ENCODE data around the gene LST1. TPM values are rescaled to one million over a fixed set of nuclear protein-coding genes. Genes with fewer than 3 reads are reported as not detected.

The LST1 gene
- total RNA-seq, 1 donor from 2014 or later: not detected

GRCh38 chr6:31614684-31615578 lies 28.9 kb downstream of the LST1 start, which contains the start of gene AIF1:
Gene AIF1 (plus strand): TSS chr6:31615234. CDS start chr6:31615330, 96 bp downstream.
- H3K4me2 ChIP-seq: no peak within 1 kb of the TSS
- no peak within 1 kb of the TSS for H2AFZ ChIP-seq (replicated peaks)
- TF ChIP-seq CTCF (IDR thresholded peaks at IDR 0.05): no peak
- TF ChIP-seq EZH2 (IDR thresholded peaks at IDR 0.05): no peak
- no peak for TF ChIP-seq EZH2phosphoT487 (IDR thresholded peaks at IDR 0.05)
- no peak within 1 kb of the TSS for H3K4me3 Mint-ChIP-seq
- no peaks in the 10 kb centered on the region for H4K20me1 ChIP-seq (ENCODE audit: low read depth)
- H3K9ac ChIP-seq: no peak within 1 kb of the TSS
- no peaks in the 10 kb centered on the region for H3K36me3 ChIP-seq
- H3K4me3 ChIP-seq: no peak within 1 kb of the TSS
- H3K27me3 ChIP-seq: no peaks in the 10 kb centered on the region
- no peak within 1 kb of the TSS for H3K27ac ChIP-seq
- no peak for DNase-seq (ENCODE audit: low spot score)
- H3K4me1 Mint-ChIP-seq: peaks cover 16% of the 10 kb centered on the region
- peaks cover 4% of the 10 kb centered on the region for H3K27me3 Mint-ChIP-seq (ENCODE audit: insufficient read depth, low read depth)
- peaks cover 6% of the 10 kb centered on the region for H3K79me2 ChIP-seq (ENCODE audit: low read depth)
- H3K4me1 ChIP-seq: no peaks in the 10 kb centered on the region
- no peaks in the 10 kb centered on the region for H3K9me3 Mint-ChIP-seq
- H3K9me3 ChIP-seq (ENCODE audit: low read depth): no peaks in the 10 kb centered on the region
- H3F3A ChIP-seq (ENCODE audit: low read depth): peaks cover 15% of the 10 kb centered on the region
- H3K36me3 Mint-ChIP-seq: no peaks in the 10 kb centered on the region
- H3K27ac Mint-ChIP-seq: peak within 1 kb of the TSS; percentile 67

DNA sequence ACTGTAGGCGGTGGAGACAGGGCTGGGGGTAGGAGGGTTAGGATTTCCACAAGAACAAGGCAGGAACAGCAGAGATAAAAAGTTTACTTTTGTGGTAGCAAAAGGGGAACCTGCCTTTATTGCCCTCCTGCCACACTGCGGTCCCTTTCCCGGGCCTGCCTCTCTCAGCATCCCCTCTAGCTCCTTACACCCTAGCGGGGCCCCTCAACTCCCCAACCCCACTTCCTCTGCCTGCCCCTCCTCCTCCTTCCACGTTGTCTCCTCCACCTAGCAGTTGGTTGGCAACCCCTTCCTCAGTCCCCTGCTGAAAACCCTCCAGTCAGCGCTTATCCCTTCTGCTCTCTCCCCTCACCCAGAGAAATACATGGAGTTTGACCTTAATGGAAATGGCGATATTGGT lies 29.7 kb downstream of the LST1 start:
- H3K27me3 ChIP-seq: no peaks in the 10 kb centered on the region
- no peak for DNase-seq (ENCODE audit: low spot score)
- Mint-ChIP-seq H3K27me3 (ENCODE audit: insufficient read depth, low read depth) (peaks cover 4% of the 10 kb centered on the region), H3K9me3 (no peaks in the 10 kb centered on the region), H3K36me3 (no peaks in the 10 kb centered on the region), H3K4me1 (peaks cover 16% of the 10 kb centered on the region), H3K4me3 (no peak overlapping the region), H3K27ac (no peak overlapping the region)
- peaks cover 20% of the 10 kb centered on the region for H3F3A ChIP-seq (ENCODE audit: low read depth)
- H2AFZ ChIP-seq (replicated peaks): no peak overlapping the region
- H3K36me3 ChIP-seq: no peaks in the 10 kb centered on the region
- H3K4me2 ChIP-seq: no peak overlapping the region
- no peaks in the 10 kb centered on the region for H4K20me1 ChIP-seq (ENCODE audit: low read depth)
- H3K9ac ChIP-seq: no peak overlapping the region
- TF ChIP-seq EZH2 (IDR thresholded peaks at IDR 0.05): no peak
- no peak for TF ChIP-seq CTCF (IDR thresholded peaks at IDR 0.05)
- no peaks in the 10 kb centered on the region for H3K9me3 ChIP-seq (ENCODE audit: low read depth)
- no peaks in the 10 kb centered on the region for H3K4me1 ChIP-seq
- H3K27ac ChIP-seq: no peak overlapping the region
- H3K79me2 ChIP-seq (ENCODE audit: low read depth): peaks cover 7% of the 10 kb centered on the region
- no peak overlapping the region for H3K4me3 ChIP-seq

GRCh38 chr6:31617010-31617409 lies 30.9 kb downstream of the LST1 start:
- H3K4me3 ChIP-seq: no peak overlapping the region
- H2AFZ ChIP-seq (replicated peaks): no peak overlapping the region
- TF ChIP-seq EZH2 (IDR thresholded peaks at IDR 0.05) (no peak), EZH2phosphoT487 (IDR thresholded peaks at IDR 0.05) (no peak), CTCF (IDR thresholded peaks at IDR 0.05) (no peak)
- no peak overlapping the region for H3K9ac ChIP-seq
- H3K4me2 ChIP-seq: no peak overlapping the region
- Mint-ChIP-seq H3K36me3 (no peaks in the 10 kb centered on the region), H3K4me1 (peaks cover 21% of the 10 kb centered on the region), H3K4me3 (no peak overlapping the region), H3K9me3 (no peaks in the 10 kb centered on the region), H3K27me3 (ENCODE audit: insufficient read depth, low read depth) (peaks cover 4% of the 10 kb centered on the region), H3K27ac (peak overlapping the region; percentile 24)
- no peaks in the 10 kb centered on the region for H3K9me3 ChIP-seq (ENCODE audit: low read depth)
- no peak overlapping the region for H3K27ac ChIP-seq
- peaks cover under 1% of the 10 kb centered on the region for H3K4me1 ChIP-seq
- H3K27me3 ChIP-seq: no peaks in the 10 kb centered on the region
- peaks cover 19% of the 10 kb centered on the region for H3K79me2 ChIP-seq (ENCODE audit: low read depth)
- peaks cover 1% of the 10 kb centered on the region for H4K20me1 ChIP-seq (ENCODE audit: low read depth)
- no peaks in the 10 kb centered on the region for H3K36me3 ChIP-seq
- DNase-seq (ENCODE audit: low spot score): no peak
- H3F3A ChIP-seq (ENCODE audit: low read depth): peaks cover 26% of the 10 kb centered on the region
